Measurements from ENCODE around the gene CTDSP1.

Gene CTDSP1

DNA sequence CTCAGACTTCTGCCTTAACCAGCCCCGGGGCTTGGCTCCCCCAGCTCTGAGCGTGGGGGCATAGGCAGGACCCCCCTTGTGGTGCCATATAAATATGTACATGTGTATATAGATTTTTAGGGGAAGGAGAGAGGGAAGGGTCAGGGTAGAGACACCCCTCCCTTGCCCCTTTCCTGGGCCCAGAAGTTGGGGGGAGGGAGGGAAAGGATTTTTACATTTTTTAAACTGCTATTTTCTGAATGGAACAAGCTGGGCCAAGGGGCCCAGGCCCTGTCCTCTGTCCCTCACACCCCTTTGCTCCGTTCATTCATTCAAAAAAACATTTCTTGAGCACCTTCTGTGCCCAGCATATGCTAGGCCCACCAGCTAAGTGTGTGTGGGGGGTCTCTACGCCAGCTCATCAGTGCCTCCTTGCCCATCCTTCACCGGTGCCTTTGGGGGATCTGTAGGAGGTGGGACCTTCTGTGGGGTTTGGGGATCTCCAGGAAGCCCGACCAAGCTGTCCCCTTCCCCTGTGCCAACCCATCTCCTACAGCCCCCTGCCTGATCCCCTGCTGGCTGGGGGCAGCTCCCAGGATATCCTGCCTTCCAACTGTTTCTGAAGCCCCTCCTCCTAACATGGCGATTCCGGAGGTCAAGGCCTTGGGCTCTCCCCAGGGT, 5.5 kb downstream of the CTDSP1 start:
- Histone ChIP-seq H3K4me3 (ENCODE audit: severe bottlenecking) (no peak overlapping the region), H3K9me3 (ENCODE audit: severe bottlenecking) (no peaks in the 10 kb centered on the region), H3K27ac (ENCODE audit: poor library complexity, severe bottlenecking) (peak overlapping the region; percentile 66), H3K4me1 (ENCODE audit: insufficient read depth, poor library complexity, severe bottlenecking) (peaks cover 12% of the 10 kb centered on the region), H3K36me3 (ENCODE audit: low read depth) (peaks cover 34% of the 10 kb centered on the region), H3K27me3 (ENCODE audit: insufficient read depth, poor library complexity, severe bottlenecking) (no peaks in the 10 kb centered on the region)
- TF ChIP-seq, protein P1, sequence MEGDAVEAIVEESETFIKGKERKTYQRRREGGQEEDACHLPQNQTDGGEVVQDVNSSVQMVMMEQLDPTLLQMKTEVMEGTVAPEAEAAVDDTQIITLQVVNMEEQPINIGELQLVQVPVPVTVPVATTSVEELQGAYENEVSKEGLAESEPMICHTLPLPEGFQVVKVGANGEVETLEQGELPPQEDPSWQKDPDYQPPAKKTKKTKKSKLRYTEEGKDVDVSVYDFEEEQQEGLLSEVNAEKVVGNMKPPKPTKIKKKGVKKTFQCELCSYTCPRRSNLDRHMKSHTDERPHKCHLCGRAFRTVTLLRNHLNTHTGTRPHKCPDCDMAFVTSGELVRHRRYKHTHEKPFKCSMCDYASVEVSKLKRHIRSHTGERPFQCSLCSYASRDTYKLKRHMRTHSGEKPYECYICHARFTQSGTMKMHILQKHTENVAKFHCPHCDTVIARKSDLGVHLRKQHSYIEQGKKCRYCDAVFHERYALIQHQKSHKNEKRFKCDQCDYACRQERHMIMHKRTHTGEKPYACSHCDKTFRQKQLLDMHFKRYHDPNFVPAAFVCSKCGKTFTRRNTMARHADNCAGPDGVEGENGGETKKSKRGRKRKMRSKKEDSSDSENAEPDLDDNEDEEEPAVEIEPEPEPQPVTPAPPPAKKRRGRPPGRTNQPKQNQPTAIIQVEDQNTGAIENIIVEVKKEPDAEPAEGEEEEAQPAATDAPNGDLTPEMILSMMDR (IDR thresholded peaks at IDR 0.05; ENCODE audit: poor library complexity, severe bottlenecking), result no peak
- ATAC-seq (ENCODE audit: low read depth) (no peak), DNase-seq (ENCODE audit: low spot score) (no peak)

DNA sequence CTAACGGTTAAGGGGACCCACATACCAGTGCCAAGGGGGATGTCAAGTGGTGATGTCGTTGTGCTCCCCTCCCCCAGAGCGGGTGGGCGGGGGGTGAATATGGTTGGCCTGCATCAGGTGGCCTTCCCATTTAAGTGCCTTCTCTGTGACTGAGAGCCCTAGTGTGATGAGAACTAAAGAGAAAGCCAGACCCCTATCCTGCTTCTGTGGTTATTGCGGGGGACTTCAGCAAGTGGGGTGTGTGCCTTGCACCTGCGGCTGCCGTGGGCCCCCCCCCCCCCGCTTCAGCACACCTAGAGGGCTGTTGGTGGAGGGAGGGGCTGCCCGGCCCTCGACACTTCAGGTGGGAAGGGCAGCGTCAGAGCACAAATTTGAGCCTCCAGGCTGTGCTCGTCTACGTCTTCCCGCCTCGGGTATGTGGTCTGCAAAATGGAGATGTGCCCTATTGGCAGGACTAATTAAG, 6.1 kb downstream of the CTDSP1 start:
- DNase-seq (ENCODE audit: low spot score), result no peak

DNA sequence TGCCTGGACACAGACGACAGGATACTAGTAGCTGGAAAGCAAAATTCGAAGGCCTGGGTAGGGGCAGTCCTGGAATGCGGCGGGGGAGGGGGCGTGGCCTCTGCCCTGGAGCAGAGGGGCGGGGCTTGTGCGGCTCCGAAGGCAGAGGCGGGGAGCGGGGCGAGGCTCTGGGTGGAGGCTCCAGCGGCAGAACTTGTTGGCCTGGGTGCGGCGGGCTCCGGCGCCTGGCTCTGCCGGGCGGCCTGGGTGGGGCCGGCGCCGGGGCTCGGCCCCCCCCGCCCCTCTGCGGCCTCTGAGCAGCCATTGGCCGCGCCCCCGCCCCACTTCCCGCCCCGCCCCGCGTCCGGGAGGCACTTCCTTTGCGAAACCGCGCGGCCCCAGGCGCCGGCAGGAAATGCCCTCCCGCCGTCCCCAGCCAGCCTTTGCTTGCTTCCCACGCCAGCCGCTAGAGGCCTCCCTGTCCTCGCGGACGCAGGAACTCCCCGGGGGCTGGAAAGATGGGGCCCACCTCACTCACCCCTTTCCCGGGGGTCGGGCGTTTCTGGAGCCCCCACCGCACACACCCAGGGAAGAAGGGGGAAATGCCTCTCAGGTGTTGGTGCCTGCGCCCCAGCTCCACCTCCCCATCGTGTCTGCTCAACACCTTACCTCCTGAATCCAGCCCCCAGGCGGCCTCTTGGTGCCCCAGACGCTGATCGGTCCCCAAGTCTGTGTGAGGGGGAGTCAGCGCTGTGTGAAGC, 6.7 kb downstream of the CTDSP1 start:
- peak; percentile 94 for DNase-seq (ENCODE audit: low spot score)

More for the DNA sequence above, 6.1 kb downstream of the CTDSP1 start:
- no peaks in the 10 kb centered on the region for H3K27me3 ChIP-seq (ENCODE audit: insufficient read depth, poor library complexity, severe bottlenecking)
- TF ChIP-seq, protein P1 (IDR thresholded peaks at IDR 0.05; ENCODE audit: poor library complexity, severe bottlenecking), result no peak
- H3K9me3 ChIP-seq (ENCODE audit: severe bottlenecking), result no peaks in the 10 kb centered on the region
- H3K27ac ChIP-seq (ENCODE audit: poor library complexity, severe bottlenecking), result peak overlapping the region; percentile 66
- H3K4me3 ChIP-seq (ENCODE audit: severe bottlenecking), result peak overlapping the region; percentile 6
- H3K4me1 ChIP-seq (ENCODE audit: insufficient read depth, poor library complexity, severe bottlenecking), result peaks cover 12% of the 10 kb centered on the region
- ATAC-seq (ENCODE audit: low read depth), result no peak
- peaks cover 34% of the 10 kb centered on the region for H3K36me3 ChIP-seq (ENCODE audit: low read depth)

DNA sequence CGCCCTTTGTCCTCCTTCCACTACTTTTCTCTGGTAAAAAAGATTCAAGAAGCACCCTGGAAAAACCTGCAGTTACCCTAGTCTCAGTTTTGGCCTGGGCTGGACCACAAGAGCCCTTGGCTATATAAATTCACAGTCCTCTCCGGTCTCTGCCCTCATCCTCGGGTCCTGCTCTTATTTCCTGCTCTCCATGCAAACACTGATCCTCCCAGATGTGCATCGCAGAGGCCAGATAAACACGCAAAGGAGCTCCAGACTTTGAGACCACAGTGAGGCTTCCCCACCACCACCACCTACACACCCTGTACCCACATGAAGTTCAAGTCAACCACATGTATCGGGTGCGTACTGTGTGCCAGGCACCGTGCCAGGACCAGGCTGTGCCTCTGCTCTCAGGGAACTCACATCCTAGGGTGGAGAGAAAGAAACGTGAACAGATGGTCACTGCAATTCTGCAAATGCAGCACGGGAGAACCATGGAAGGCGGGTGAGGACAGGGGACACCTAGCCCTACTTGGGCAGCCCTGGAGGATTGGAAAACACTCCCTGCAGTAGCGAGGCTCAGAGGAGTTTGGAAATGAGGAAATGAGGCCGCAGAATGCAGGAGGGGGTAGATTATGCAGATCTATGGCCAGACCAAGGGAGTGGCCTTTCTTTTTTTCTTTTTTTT, 7.4 kb downstream of the CTDSP1 start:
- DNase-seq (ENCODE audit: low spot score), result no peak
- H3K4me3 ChIP-seq (ENCODE audit: severe bottlenecking), result peak overlapping the region; percentile 23
- peaks cover 24% of the 10 kb centered on the region for H3K36me3 ChIP-seq (ENCODE audit: low read depth)
- TF ChIP-seq, protein P1 (IDR thresholded peaks at IDR 0.05; ENCODE audit: poor library complexity, severe bottlenecking), result no peak
- no peaks in the 10 kb centered on the region for H3K9me3 ChIP-seq (ENCODE audit: severe bottlenecking)
- peak; percentile 8; the same call in 2 of the 3 replicates for ATAC-seq (ENCODE audit: low read depth)
- no peaks in the 10 kb centered on the region for H3K27me3 ChIP-seq (ENCODE audit: insufficient read depth, poor library complexity, severe bottlenecking)
- peak overlapping the region; percentile 66 for H3K27ac ChIP-seq (ENCODE audit: poor library complexity, severe bottlenecking)
- H3K4me1 ChIP-seq (ENCODE audit: insufficient read depth, poor library complexity, severe bottlenecking), result peaks cover 12% of the 10 kb centered on the region

More for the DNA sequence above, 6.7 kb downstream of the CTDSP1 start:
- peak overlapping the region; percentile 66 for H3K27ac ChIP-seq (ENCODE audit: poor library complexity, severe bottlenecking)
- H3K4me1 ChIP-seq (ENCODE audit: insufficient read depth, poor library complexity, severe bottlenecking), result peaks cover 12% of the 10 kb centered on the region
- peaks cover 31% of the 10 kb centered on the region for H3K36me3 ChIP-seq (ENCODE audit: low read depth)
- H3K4me3 ChIP-seq (ENCODE audit: severe bottlenecking), result peak overlapping the region; percentile 23
- no peaks in the 10 kb centered on the region for H3K27me3 ChIP-seq (ENCODE audit: insufficient read depth, poor library complexity, severe bottlenecking)
- TF ChIP-seq, protein P1 (IDR thresholded peaks at IDR 0.05; ENCODE audit: poor library complexity, severe bottlenecking), result peak; percentile 92
- peak; percentile 84 for ATAC-seq (ENCODE audit: low read depth)
- no peaks in the 10 kb centered on the region for H3K9me3 ChIP-seq (ENCODE audit: severe bottlenecking)

Data from RWPE2 (cell line).